GM18867 (cell line): Measurements from ENCODE around the gene MLN.

Experiments
- ATAC-seq: cut with Tn5 transposase; IDR thresholded peaks from one replicate; pipeline ENCODE4 v1.9.1; 2021; ENCODE audit warnings: mild to moderate bottlenecking, moderate library complexity; ENCODE audit not compliant: unreplicated experiment

MLN gene

DNA sequence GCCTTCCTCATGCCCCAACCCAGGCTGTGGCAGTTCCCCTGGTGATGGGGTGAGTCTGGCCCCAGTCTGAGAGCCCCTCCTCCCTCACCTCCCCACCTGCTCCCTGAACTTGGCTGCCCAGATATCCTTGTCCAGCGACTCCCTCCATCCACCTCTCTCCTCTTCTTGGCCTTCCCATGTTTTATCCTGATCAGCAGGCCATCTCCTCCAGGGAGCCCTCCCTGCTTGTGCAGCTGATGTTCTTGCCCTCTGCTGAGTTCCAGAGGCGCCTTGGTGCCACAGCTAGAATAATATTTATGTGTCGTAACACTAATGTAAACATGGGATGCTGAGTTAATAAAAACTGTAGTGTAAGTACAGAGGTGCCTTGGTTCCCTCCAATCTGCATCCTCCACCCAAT, 46.7 kb downstream of the MLN start:
- no peak for ATAC-seq

- ATAC-seq: no peak
Measured at GRCh38 chr6:33756211-33756954, 47.4 kb downstream of the MLN start.

DNA sequence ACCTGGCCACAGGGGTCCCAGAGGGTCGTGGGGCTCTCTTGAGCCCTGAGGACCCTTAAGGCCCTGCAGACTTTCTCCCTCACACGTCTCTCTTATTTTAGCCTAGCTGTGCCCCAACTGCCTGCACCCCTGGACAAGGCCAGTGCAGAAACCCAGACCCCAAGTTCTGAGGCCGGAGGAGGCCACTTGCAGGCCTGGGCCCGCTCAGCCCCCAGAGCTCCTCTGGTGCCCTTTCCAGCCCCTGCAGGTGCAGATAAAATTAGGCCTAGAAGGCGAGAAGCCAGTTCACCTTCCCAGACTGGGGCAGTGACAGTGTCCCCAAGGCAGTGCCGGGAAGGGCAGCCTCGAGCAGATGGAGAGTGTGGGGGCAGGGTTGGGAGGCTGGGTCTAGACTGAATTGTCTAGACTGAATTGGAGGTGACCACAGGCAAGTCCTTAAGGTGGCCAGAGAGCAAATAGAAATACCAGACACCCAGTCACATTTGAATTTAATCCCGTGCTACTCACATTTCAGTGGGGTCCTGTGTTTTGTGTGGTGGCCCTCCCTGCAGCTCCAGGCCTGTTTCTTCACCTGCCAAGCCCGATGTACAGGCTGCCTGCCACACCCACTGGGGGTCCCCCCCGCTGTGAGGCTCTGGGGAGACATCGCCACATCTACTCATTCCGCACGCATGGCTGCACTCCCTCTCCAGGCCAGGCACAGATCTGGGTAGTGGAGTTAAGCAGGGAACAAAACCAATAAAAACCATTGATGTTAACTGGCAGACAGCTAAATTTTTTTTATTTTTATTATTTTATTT, 48.5 kb downstream of the MLN start:
- no peak for ATAC-seq

DNA sequence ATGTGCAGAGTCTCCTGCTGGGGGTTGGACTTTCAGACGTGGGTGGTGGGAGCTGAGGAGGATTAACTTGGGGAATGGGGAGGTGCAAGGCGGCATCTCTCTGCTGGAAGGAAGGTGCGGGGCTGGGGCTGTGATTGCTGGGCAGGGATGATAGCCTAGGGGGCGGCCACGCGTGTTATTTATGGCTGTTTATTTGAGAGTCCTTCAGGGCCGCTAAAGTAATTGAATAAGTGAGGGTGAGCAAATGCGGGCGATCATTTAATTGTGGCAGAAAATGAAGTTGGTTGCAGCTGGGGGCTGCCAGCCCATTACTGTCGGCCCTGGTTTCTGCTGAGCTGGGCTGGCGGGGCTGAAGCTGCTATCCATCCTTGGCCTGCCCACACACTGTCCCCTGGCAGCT, 49.6 kb downstream of the MLN start:
- no peak for ATAC-seq

- no peak for ATAC-seq
Measured at GRCh38 chr6:33752646-33753015, 51.2 kb downstream of the MLN start.

DNA sequence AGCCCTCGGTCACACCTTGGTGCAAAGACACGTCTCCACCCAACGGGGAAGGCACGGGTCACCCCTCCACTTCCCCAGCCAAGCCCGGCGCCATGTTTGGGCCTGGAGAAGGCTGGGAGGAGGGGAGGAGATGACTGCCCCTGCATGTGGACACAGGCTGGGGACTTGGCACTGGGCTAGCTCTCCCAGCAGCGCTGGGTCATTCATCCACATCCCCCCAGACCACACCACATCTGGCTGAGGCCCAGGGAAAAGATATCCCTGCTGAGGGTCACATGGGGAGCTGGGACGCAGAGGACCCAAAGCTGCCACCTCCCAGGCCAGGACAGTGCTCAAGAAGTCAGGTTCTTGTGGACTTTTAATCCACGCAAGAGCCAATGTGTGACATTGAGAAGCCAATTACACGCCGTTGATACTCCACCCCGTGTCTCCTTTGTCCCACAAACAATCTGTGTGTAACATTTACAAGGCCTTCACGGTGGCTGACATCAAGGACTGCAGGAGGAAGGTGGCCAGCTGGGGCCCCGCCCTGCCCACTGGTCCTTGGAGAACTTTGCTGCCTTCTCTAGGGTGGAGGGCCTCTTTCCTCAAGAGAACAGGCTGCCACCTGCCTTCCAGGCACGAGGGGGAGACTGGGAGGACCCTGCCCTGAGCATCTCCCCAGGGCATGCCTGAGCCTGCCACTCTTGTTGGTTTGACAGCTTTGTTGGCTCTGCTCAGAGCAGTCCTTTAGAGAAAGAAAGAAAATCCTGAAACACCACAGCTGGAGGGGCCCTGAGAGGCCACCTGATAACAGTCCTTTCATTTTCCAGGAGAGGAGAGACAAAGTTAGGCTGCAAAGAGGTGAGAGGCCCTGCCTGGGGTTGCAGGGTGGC, 51.8 kb downstream of the MLN start:
- ATAC-seq: no peak

DNA sequence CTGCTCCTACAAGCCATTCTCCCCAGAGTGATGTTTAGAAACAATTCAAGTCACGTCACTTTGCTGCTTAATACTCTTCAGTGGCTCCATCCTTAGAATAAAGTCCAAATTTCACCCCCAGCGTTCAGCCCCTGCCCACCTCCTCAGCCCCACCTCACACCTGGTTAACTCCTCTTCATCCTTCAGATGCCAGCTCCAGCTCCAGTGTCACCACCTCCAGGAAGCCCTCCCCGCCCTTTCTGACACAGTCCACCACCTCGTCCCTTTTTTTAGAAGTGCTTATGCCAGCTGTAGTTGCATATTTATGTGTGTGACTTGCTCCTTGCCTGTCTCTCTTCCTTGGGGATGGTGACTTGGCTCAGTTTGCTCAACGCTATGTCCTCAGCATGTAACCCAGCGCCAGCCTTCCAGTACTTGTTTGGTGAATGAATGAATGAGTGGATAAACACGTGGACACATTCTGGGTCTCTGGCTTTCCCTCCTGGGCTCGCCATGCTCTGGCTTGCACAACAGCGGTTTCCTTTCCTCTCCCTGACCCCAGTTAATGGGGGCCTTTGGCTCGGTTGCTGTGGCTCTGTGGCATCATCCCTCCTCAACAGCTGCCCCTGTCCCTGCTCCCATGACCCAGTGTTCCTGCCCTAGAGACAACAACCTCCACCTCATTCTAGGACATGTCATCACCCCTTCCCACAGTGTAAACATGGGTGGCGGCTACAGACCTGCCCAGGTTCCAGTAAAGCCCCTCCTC, 53.4 kb downstream of the MLN start:
- ATAC-seq: no peak

DNA sequence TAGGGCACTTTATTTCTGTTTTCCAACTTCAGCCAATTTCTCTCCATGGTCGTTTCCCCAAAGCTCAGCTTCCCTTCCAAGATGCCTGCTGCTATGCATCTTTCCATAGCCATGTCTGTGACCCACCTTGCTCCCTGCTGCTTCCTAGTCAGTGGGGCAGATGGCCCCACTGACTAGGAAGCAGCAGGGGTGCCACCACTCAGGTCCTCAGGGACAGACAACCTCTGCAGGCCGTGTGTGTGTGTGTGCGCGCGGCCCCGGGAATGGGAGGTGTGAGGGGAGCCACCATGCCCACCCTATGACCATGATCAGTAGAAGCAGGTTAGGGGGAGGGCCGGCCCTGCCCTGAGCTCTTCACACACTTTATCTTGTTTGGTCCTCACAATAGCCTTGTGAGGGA, 54.4 kb downstream of the MLN start:
- no peak for ATAC-seq

DNA sequence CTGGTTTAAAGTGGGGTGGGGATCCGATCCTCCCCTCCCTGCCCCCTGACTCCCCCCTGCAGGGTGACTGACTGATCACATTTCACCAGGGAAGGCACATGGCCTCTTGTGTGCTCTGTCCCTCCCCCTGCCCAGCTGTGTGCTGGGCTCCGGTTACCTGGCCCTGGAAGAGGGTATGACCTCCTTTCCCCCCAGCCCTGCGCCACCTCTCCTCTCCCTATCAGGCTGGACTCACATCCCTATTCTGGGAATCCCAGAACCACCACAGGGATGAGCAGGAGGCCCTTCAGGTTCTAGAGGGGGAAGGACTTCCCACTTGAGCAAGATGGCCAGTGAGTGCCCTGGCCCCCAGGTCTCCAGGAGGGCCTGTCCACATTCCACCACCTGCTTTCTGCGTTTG, 55.0 kb downstream of the MLN start:
- ATAC-seq: no peak

DNA sequence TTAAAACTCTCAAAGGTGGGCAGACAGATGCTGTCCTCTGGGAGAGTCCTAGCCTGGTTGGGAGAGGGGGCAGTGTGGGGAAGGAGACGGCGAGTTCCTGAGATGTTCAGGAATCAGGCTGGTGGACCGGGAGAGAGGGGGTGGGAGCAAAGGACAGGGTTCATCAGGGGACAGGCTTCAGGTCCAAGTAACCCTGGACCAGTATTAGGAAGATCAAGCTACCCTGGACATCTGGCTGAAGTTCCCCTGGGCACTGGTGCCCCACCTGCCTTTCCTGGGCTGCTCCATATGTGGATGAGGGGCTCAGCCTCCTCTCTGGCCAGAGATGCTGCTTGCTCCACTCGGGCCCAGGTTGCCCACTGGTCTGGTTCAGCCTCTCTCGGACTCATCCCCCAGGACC, 56.0 kb downstream of the MLN start:
- ATAC-seq: no peak

DNA sequence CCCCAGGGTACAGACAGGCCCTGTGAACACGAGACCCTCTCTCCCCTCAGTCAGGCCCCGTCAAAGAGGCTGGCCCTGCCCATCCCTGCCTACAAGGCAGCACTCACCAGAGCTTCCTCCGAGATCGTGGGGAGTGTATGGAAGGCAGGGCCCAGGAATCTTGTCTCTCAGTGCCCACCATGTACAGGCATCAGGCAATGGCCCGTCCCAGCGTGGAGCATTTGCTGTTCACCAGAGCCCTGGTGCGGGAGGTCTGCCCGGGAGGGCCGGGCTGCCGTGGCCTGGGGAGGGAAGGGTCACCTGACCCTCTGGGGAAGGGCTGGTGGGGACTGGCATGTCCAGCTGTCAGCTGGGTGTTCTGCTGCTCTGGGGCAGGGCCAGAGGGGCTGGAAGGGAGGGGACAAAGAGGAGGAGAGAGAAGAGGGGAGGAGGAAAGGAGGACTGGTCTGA, 57.1 kb downstream of the MLN start, which contains the start of gene IP6K3:
IP6K3 (minus strand) TSS at position 255 of the 450 bp plus-strand sequence. CDS start 11,429 bp downstream, outside the sequence.
- no peak for ATAC-seq

- ATAC-seq: no peak
Measured at GRCh38 chr6:33746036-33746600, 57.7 kb downstream of the MLN start.

DNA sequence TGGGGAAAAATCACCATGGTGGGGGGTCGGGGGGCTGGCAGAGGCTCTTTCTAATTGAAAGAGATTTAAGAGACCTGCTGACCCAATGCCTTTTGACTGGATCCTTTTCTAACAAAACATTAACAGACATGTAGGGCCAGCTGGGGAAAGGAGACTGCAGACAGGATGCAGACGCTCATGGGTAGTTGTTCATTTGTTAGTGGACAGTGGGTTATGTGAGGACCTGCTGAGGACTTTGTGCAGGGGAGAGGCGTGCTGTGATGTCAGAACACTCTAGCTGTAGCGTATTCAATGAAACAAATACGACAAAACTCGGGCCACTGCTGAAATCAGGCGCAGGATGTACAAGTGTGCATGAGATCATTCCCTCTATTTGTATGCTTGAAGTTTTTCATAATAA, 58.3 kb downstream of the MLN start:
- no peak for ATAC-seq

DNA sequence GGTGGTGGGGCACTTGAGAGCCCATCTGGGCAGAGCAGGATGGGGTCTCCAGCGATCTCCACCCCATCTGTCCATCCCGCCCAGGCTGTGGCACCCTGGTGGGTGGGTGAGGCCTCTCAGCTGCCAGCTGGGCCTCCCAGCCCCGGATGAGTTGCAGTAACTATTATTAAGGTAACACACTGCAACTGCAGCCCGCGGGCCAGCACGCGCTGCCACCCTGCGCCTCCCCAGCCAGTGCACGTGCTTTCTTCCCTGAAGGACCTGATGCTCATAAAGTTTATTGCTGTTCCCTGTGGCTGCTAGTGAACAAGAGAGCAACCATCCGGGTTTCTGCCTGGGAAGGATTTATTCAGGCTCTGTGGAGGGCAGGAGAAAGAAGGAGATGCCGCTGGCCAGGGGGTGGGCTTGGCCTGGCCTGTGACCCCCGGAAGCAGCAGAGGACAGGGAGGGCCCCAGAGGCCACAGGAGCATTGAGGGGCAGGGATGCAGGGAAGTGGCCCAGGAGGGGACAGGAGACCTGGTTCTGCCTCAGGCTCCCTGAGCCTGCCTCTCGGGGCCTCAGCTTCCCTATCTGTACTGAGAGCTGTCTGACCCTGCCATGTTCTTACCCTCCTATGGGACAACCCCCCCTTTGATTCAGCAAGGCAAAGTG, 58.8 kb downstream of the MLN start:
- ATAC-seq: no peak
